H1 (cell line): ENCODE data around the gene SRSF9. TPM values are rescaled to one million over a fixed set of nuclear protein-coding genes. Genes with fewer than 3 reads are reported as not detected.
A peak's percentile ranks its signal among the peaks of the same experiment; 100 is the strongest.

Experiments used
- CTCF ChIA-PET: fragments of 300-600 bp; sonication (Branson Sonifier 250); formaldehyde crosslinking; loops from one replicate; lab custom pipeline; 2021; ENCODE audit not compliant: partially characterized antibody; lab: Charles Lee
- POLR2A ChIA-PET: fragments of 300-600 bp; sonication (Branson Sonifier 250); formaldehyde crosslinking; loops from one replicate; lab custom pipeline; 2021; ENCODE audit warnings: inconsistent platforms; ENCODE audit not compliant: partially characterized antibody; lab: Charles Lee
- DNase-seq, 2 experiments: peaks; one replicate each; pipeline versions ENCODE4 v3.0.0 to v3.0.0-alpha.2; 2010 to 2022; ENCODE audit warnings: low spot score in 2 of 2, low read depth in 1 of 2, mixed read lengths in 1 of 2
- FAIRE-seq: peaks from 2 replicates; lab custom pipeline; 2011; peaks lifted over from hg19 to GRCh38; lab: Jason Lieb, UNC
- H2AFZ ChIP-seq: 2 replicates; pipeline ENCODE4 v1.8.1; 2012; ENCODE audit warnings: low read length, inconsistent platforms
- H2AK5ac ChIP-seq: 2 replicates; pipeline ENCODE4 v1.6.1; 2013; ENCODE audit warnings: low read depth, low read length
- H2BK120ac ChIP-seq: replicated peaks from 2 replicates; pipeline ENCODE3; 2013; ENCODE audit warnings: low read depth, low read length, inconsistent platforms
- H2BK12ac ChIP-seq: 2 replicates; pipeline ENCODE4 v1.6.1; 2013; ENCODE audit warnings: low read depth, low read length
- H2BK15ac ChIP-seq: 2 replicates; pipeline ENCODE4 v1.6.1; 2013; ENCODE audit warnings: low read length
- H2BK20ac ChIP-seq: 2 replicates; pipeline ENCODE4 v1.6.1; 2013; ENCODE audit warnings: low read length
- H2BK5ac ChIP-seq: 2 replicates; pipeline ENCODE4 v1.6.1; 2013; ENCODE audit warnings: low read depth, low read length
- H3K14ac ChIP-seq: 2 replicates; pipeline ENCODE4 v1.6.1; 2013; ENCODE audit warnings: inconsistent platforms; ENCODE audit not compliant: insufficient read length
- H3K18ac ChIP-seq: 2 replicates; pipeline ENCODE4 v1.6.1; 2013; ENCODE audit warnings: low read length; ENCODE audit errors: extremely low read depth
- H3K23ac ChIP-seq: 2 replicates; pipeline ENCODE4 v1.6.1; 2013; ENCODE audit warnings: inconsistent platforms; ENCODE audit not compliant: insufficient read length
- H3K23me2 ChIP-seq: 2 replicates; pipeline ENCODE4 v1.6.1; 2013; ENCODE audit warnings: low read depth, low read length
- H3K27ac ChIP-seq: 2 replicates; pipeline ENCODE4 v1.6.1; 2011; ENCODE audit warnings: low read depth, low read length, inconsistent platforms
- H3K27me3 ChIP-seq, 4 experiments: replicated peaks in 1 of 4; 1 replicate in 1 of 4; 2 replicates in 3 of 4; pipeline versions ENCODE4 v1.6.1 to v1.8.1; 2011 to 2013; ENCODE audit warnings: low read length in 3 of 4, mild to moderate bottlenecking in 3 of 4, inconsistent platforms in 2 of 4, mixed read lengths in 2 of 4, moderate library complexity in 1 of 4; ENCODE audit not compliant: control insufficient read depth in 3 of 4, insufficient read depth in 3 of 4; ENCODE audit errors: extremely low read depth in 1 of 4
- H3K36me3 ChIP-seq, 4 experiments: 2 replicates each; pipeline versions ENCODE4 v1.6.1 to v1.8.1; 2011 to 2013; ENCODE audit warnings: mild to moderate bottlenecking in 4 of 4, low read length in 3 of 4, moderate library complexity in 2 of 4, control low read depth in 1 of 4, inconsistent platforms in 1 of 4; ENCODE audit not compliant: insufficient read depth in 4 of 4, control insufficient read depth in 2 of 4
- H3K4ac ChIP-seq: replicated peaks from 2 replicates; pipeline ENCODE3; 2013; ENCODE audit warnings: low read length, low read depth, mixed read lengths, inconsistent platforms; ENCODE audit not compliant: insufficient read length
- H3K4me1 ChIP-seq, 4 experiments: replicated peaks in 1 of 4; 1 replicate in 1 of 4; 2 replicates in 3 of 4; pipeline versions ENCODE4 v1.6.1 to v1.8.1; 2011 to 2013; ENCODE audit warnings: low read length in 3 of 4, inconsistent platforms in 2 of 4, mixed read lengths in 1 of 4; ENCODE audit not compliant: insufficient read depth in 4 of 4, control insufficient read depth in 3 of 4
- H3K4me2 ChIP-seq, 2 experiments: 2 replicates each; pipeline versions ENCODE4 v1.6.1 to v1.8.1; 2011 to 2013; ENCODE audit warnings: low read depth in 2 of 2, low read length in 2 of 2, control low read depth in 1 of 2, inconsistent platforms in 1 of 2, mild to moderate bottlenecking in 1 of 2; ENCODE audit not compliant: insufficient read depth in 1 of 2
- H3K4me3 ChIP-seq, 4 experiments: fragments of 200-600, 300-600 bp in 1 of 4; sonication (generic), shearing (Covaris generic), sonication (Bioruptor Twin) in 1 of 4; 2 replicates each; pipeline versions ENCODE4 v1.5.1 to v1.8.1; 2011 to 2016; ENCODE audit warnings: low read length in 4 of 4, low read depth in 3 of 4, control low read depth in 2 of 4, inconsistent platforms in 2 of 4, mild to moderate bottlenecking in 2 of 4, mixed read lengths in 1 of 4, moderate library complexity in 1 of 4; ENCODE audit not compliant: insufficient read depth in 2 of 4; ENCODE audit errors: extremely low read depth in 1 of 4
- H3K56ac ChIP-seq: replicated peaks from 2 replicates; pipeline ENCODE3; 2013; ENCODE audit warnings: low read depth, mild to moderate bottlenecking, mixed read lengths, low read length, inconsistent platforms; ENCODE audit not compliant: insufficient read length
- H3K79me1 ChIP-seq: 2 replicates; pipeline ENCODE4 v1.6.1; 2013; ENCODE audit warnings: low read depth, low read length, control low read depth
- H3K79me2 ChIP-seq, 2 experiments: 2 replicates each; pipeline versions ENCODE4 v1.6.1 to v1.8.1; 2012 to 2013; ENCODE audit warnings: low read length in 2 of 2, mild to moderate bottlenecking in 2 of 2, inconsistent platforms in 1 of 2; ENCODE audit not compliant: insufficient read depth in 2 of 2, control insufficient read depth in 1 of 2
- H3K9ac ChIP-seq, 4 experiments: replicated peaks in 1 of 4; 1 replicate in 1 of 4; 2 replicates in 3 of 4; pipeline versions ENCODE4 v1.6.1 to v1.8.1; 2011 to 2013; ENCODE audit warnings: low read depth in 3 of 4, low read length in 3 of 4, control low read depth in 2 of 4, mild to moderate bottlenecking in 2 of 4, moderate library complexity in 2 of 4, inconsistent platforms in 1 of 4; ENCODE audit errors: extremely low read depth in 1 of 4
- H3K9me3 ChIP-seq, 2 experiments: 2 replicates each; pipeline versions ENCODE4 v1.6.1 to v1.8.1; 2012 to 2013; ENCODE audit warnings: mild to moderate bottlenecking in 2 of 2, moderate library complexity in 2 of 2, control low read depth in 1 of 2, inconsistent platforms in 1 of 2, low read depth in 1 of 2, low read length in 1 of 2, mixed read lengths in 1 of 2; ENCODE audit not compliant: insufficient read depth in 2 of 2
- H4K20me1 ChIP-seq, 2 experiments: replicated peaks in 1 of 2; 2 replicates each; pipeline versions ENCODE3 to v1.8.1; 2011 to 2013; ENCODE audit warnings: inconsistent platforms in 2 of 2, low read length in 2 of 2, mild to moderate bottlenecking in 1 of 2; ENCODE audit not compliant: insufficient read depth in 2 of 2, control insufficient read depth in 1 of 2
- H4K5ac ChIP-seq: 2 replicates; pipeline ENCODE4 v1.6.1; 2013; ENCODE audit warnings: low read length, low read depth, mixed read lengths, inconsistent platforms; ENCODE audit not compliant: insufficient read length
- H4K8ac ChIP-seq: 2 replicates; pipeline ENCODE4 v1.8.0; 2013; ENCODE audit warnings: mild to moderate bottlenecking, moderate library complexity, low read length, inconsistent platforms; ENCODE audit not compliant: insufficient read depth; ENCODE audit errors: extremely low read depth
- H4K91ac ChIP-seq: replicated peaks from 2 replicates; pipeline ENCODE3; 2013; ENCODE audit warnings: low read length, mixed read lengths, inconsistent platforms; ENCODE audit not compliant: insufficient read length
- BCL11A ChIP-seq, 2 experiments: IDR thresholded peaks; one replicate each; pipeline ENCODE4 v1.6.1; 2011; ENCODE audit warnings: low read depth in 2 of 2, low read length in 2 of 2, mild to moderate bottlenecking in 2 of 2
- BRCA1 ChIP-seq: IDR thresholded peaks from 2 replicates; pipeline ENCODE4 v1.6.1; 2012; ENCODE audit warnings: low read depth, low read length, improper control_type of control experiment
- CBX5 ChIP-seq: fragments of 300-800, 300-1000 bp; sonication (generic); IDR thresholded peaks from 2 replicates; pipeline ENCODE4 v1.7.1; 2016; ENCODE audit warnings: antibody characterized with exemption, low read length, low read depth
- CBX8 ChIP-seq: fragments of 300-800, 300-1000 bp; sonication (generic); IDR thresholded peaks from 2 replicates; pipeline ENCODE4 v1.7.1; 2016; ENCODE audit warnings: low read depth, low read length, borderline replicate concordance
- CHD1 ChIP-seq: IDR thresholded peaks from 2 replicates; pipeline ENCODE4 v1.6.1; 2012; ENCODE audit warnings: low read depth, low read length, improper control_type of control experiment
- CHD2 ChIP-seq: IDR thresholded peaks from 2 replicates; pipeline ENCODE4 v1.6.1; 2012; ENCODE audit warnings: low read length, improper control_type of control experiment
- CTBP2 ChIP-seq: IDR thresholded peaks from 2 replicates; pipeline ENCODE4 v1.7.0; 2011; ENCODE audit warnings: borderline replicate concordance, mild to moderate bottlenecking, moderate library complexity, mixed read lengths, low read length; ENCODE audit not compliant: insufficient read depth, insufficient read length
- FOSL1 ChIP-seq: IDR thresholded peaks from 2 replicates; pipeline ENCODE4 v1.6.1; 2011; ENCODE audit warnings: mild to moderate bottlenecking, low read depth, low read length, moderate library complexity; ENCODE audit not compliant: insufficient read depth
- GABPA ChIP-seq: IDR thresholded peaks from 2 replicates; pipeline ENCODE4 v1.6.1; 2011; ENCODE audit warnings: mild to moderate bottlenecking, low read length, moderate library complexity, borderline replicate concordance; ENCODE audit not compliant: insufficient read depth
- GTF2F1 ChIP-seq: IDR thresholded peaks from 2 replicates; pipeline ENCODE4 v1.6.1; 2012; ENCODE audit warnings: low read depth, low read length, improper control_type of control experiment, borderline replicate concordance
- NRF1 ChIP-seq: IDR thresholded peaks from 2 replicates; pipeline ENCODE4 v1.6.1; 2011; ENCODE audit warnings: mild to moderate bottlenecking, low read depth, low read length, improper control_type of control experiment
- PHF8 ChIP-seq: fragments of 200-600 bp; sonication (generic); conservative IDR thresholded peaks from 2 replicates; pipeline ENCODE4 v1.7.1; 2012; ENCODE audit warnings: low read depth, mild to moderate bottlenecking, inconsistent platforms, low read length, moderate library complexity
- SIN3A ChIP-seq, 2 experiments: IDR thresholded peaks in 1 of 2; conservative IDR thresholded peaks in 1 of 2; 2 replicates each; pipeline ENCODE4 v1.6.1; 2011 to 2012; ENCODE audit warnings: low read length in 2 of 2, improper control_type of control experiment in 1 of 2, low read depth in 1 of 2, mild to moderate bottlenecking in 1 of 2
- WGBS, 2 experiments: shearing (Covaris generic) in 1 of 2; methylation state at CpG; one replicate each; pipeline versions ENCODE4 v1.1.6 to v1.1.7; 2013 to 2015; ENCODE audit warnings: low lambda C conversion rate in 2 of 2, mixed read lengths in 2 of 2, inconsistent platforms in 1 of 2, low coverage in 1 of 2, missing lambda C conversion rate in 1 of 2; ENCODE audit not compliant: insufficient replicate concordance in 2 of 2, insufficient coverage in 1 of 2, insufficient read length in 1 of 2; ENCODE audit errors: extremely low coverage in 1 of 2, missing lambda C conversion rate in 1 of 2; 5-methylcytosine and 5-hydroxymethylcytosine counted together
- polyA plus RNA-seq, 7 experiments: library from polyadenylated mRNA; depleted of rRNA in 3 of 7; stranded (reverse) in 5 of 7; unstranded in 2 of 7; fragments of >200 nt in 5 of 7; fragments of 200-250 nt in 2 of 7; gene quantifications; 1 replicate in 5 of 7; 2 replicates in 1 of 7; 4 replicates in 1 of 7; pipeline versions ENCODE4 v1.2.1 to v1.2.3, GENCODE V29; 2011 to 2013; ENCODE audit warnings: missing spikeins in 2 of 7, mixed read lengths in 2 of 7
- total RNA-seq: library from RNA; stranded (reverse); fragmentation: NEBNext Ultra II Directional; extraction: Animal tissue kit (Norgen Biotek cat#: 25700); gene quantifications from 2 replicates; pipeline ENCODE4 v1.2.1, GENCODE V29; 2021

The SRSF9 gene
- total and polyA plus RNA-seq, 2 of the 8 experiments (the other 6 are each of a cell fraction or from before 2014, with no cell fraction given) = 172 to 304 TPM

DNA sequence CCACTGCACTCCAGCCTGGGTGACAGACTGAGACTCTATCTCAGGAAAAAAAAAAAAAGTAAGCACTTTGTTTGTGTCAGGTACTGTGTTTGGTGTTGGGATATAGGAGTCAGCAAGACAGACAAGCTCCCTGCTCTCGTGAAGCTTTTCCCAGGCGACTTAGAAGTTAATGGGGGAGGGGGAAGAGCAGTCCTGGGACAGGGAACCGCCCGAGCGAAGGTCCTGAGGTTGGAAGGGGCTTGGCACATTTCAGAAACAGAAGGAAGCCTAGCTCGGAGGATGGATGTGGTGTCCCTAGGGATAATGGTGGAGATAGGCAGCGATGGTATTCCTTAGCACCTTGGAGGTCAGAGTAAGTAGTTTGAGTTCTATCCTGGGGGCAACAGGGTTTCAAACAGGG lies 40.2 kb downstream of the SRSF9 start:
- no peak for FAIRE-seq
- WGBS, 2 experiments = 68% methylated on average over 4 of the region's 7 CpGs; no CpG with 5 or more reads in 1 of the 2 experiments
- POLR2A ChIA-PET = interaction anchor here (0.9 to 2.4 kb wide), 9 partner anchors 9 to 76 kb away, joined by 3 to 11 read pairs (median 5); no protein-coding TSS in a partner anchor
- no peak for TF ChIP-seq CTBP2
- TF ChIP-seq CBX5 = no peak
- no peak for TF ChIP-seq FOSL1
- TF ChIP-seq SIN3A (conservative IDR thresholded peaks at IDR 0.05 in 1 of 2, IDR thresholded peaks at IDR 0.05 in 1 of 2; ENCODE audit: low read depth in 1 of 2, low read length in 2 of 2) = no peak
- no peak for TF ChIP-seq BRCA1
- no peak for TF ChIP-seq GTF2F1
- TF ChIP-seq PHF8 = no peak
- no peak for TF ChIP-seq GABPA
- no peak for TF ChIP-seq BCL11A (IDR thresholded peaks at IDR 0.05; ENCODE audit: low read depth in 2 of 2, low read length in 2 of 2)
- TF ChIP-seq NRF1 = no peak
- no peak for TF ChIP-seq CHD2
- TF ChIP-seq CBX8 = no peak
- no peak for TF ChIP-seq CHD1

More for the DNA sequence above, 40.2 kb downstream of the SRSF9 start:
- Histone ChIP-seq H2AK5ac (0 out of 2 replicates have a peak overlapping the region, but pooled peaks have one; percentile 75), H3K18ac (no peak overlapping the region), H4K20me1 (no peaks in the 10 kb centered on the region), H3K4me2 (no peak overlapping the region), H2AFZ (no peak overlapping the region), H4K5ac (no peak overlapping the region), H3K4me1 (peaks cover 0 to 6% (median 0%) of the 10 kb centered on the region in 4 experiments; a peak in 1 of 7 replicates), H3K36me3 (no peaks in the 10 kb centered on the region), H3K79me1 (no peaks in the 10 kb centered on the region), H3K27me3 (no peaks in the 10 kb centered on the region), H3K4me3 (no peak overlapping the region), H3K23me2 (no peaks in the 10 kb centered on the region), H4K91ac (no peak overlapping the region), H4K8ac (no peak overlapping the region), H3K79me2 (no peaks in the 10 kb centered on the region), H2BK120ac (no peak overlapping the region), H2BK12ac (peak overlapping the region; percentile 68; the same call in 1 of the 2 replicates), H3K9me3 (peaks cover 0 to 3% of the 10 kb centered on the region in 2 experiments; a peak in 1 of 4 replicates), H3K4ac (no peak overlapping the region), H3K23ac (no peak overlapping the region), H2BK5ac (no peak overlapping the region), H3K56ac (no peak overlapping the region), H2BK20ac (peak overlapping the region; percentile 55; the same call in 1 of the 2 replicates), H3K14ac (no peak overlapping the region), H2BK15ac (peak overlapping the region; percentile 92; the same call in 1 of the 2 replicates), H3K9ac (no peak overlapping the region), H3K27ac (no peak overlapping the region)
- DNase-seq = no peak
- CTCF ChIA-PET = interaction anchor here (0.7 to 13.9 kb wide), 28 partner anchors 10 to 1715 kb away, joined by 3 to 310 read pairs (median 8); partner anchors contain the start of genes COQ5 and COX6A1
